T1000 (cell line): ENCODE data around the gene SP6.

ENCODE experiments used
- DNase-seq: peaks from one replicate; lab custom pipeline; 2025; ENCODE audit warnings: mixed read lengths; lab: John Stamatoyannopoulos, UW

The SP6 gene

GRCh38 chr17:47812146-47812920 lies 38.6 kb downstream of the SP6 start:
- no peak for DNase-seq

- DNase-seq, result no peak
Measured at GRCh38 chr17:47811709-47812108, 39.3 kb downstream of the SP6 start.

- no peak for DNase-seq
Measured at GRCh38 chr17:47810901-47811635, 39.9 kb downstream of the SP6 start.

GRCh38 chr17:47810200-47810821 lies 40.7 kb downstream of the SP6 start:
- peak; percentile 62 for DNase-seq

DNA sequence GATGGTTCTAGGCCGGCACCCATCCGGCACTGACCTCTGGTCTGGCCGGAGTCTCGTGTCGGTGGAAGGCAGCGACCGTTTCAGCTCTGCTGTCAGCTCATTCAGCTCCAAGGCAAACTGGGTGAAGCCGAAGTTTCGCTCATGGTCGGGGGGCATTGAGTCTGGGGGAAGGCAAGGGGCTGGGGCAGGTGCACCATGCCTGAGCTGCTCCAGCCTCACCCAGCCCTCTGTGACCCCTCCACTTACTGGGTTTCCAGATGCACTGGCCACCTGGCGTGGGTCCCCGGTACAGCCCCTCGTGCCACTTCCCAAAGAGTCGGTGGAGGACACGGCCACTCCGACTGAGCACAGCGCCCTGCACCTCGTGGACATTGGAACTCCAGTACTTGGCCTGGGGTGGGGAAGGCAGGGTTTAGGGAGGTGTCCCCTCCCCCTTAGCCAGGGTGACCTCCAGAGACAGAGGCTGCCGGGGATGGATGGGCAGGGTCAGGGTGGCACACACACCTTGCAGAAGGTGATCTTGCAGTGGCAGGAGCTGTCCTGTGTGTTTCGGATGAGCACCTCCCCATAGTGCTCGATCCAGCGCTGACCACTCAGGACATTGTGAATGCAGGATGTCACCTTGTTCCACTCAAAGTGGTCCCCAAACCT lies 42.0 kb downstream of the SP6 start:
- DNase-seq, result no peak

DNA sequence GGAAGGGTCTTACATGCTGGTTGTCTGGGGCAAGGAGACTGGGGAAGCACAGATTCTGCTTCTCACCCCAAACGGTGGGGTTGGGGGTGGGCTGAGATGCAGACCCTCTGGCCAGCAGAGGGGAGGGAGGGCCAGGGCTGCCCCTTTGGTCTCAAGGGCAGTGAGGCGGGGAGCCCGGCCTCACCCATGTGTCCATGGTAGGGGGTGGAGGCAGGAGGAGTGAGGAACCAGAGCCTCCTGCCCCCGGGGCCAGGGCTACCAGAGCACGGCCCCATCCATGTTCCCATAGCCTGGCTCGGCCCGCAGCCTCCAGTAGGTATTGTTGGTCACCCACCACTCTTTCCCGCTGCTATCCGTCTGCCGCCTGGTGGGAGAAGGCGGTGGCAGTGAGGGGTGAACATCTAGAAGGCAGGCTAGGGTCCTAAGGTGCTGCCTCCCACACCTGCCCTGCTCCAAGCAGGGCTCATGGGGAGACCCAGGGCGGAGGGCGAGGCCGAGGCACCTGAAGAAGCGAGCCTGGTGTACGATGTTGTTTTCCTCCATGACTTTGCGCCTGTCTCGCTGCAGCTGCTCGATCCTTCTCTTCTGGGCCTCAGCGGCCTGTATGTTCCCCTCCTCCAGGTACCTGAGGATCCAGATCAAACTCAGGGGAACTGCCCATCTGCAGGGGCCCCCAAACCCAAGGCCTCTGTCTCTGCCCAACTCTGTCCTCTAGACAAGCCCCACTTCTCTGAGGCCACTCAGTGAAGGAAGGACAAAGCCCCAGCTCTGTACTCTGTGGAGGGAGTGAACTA lies 42.7 kb downstream of the SP6 start:
- no peak for DNase-seq

DNA sequence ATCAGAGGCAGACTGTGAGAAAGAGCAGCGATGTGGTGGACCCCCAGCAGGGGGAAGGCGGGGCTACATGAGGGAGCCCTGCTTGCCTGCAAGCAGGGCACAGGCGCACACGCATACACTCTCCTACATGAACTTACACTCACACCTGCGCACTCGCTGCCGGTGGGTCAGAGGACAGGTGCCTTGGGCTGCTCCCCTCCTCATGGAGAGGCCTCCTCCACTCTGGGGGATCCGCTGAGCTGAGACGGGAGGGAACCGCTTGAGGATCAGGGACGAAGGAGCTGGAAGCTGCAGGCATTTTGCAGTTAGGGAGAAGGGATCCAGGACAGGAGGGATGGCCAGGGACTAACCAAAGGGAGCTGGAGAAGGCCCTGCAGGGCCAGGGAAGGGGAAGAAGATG lies 43.5 kb downstream of the SP6 start:
- DNase-seq, result no peak

GRCh38 chr17:47806913-47807255 lies 44.1 kb downstream of the SP6 start:
- no peak for DNase-seq

DNA sequence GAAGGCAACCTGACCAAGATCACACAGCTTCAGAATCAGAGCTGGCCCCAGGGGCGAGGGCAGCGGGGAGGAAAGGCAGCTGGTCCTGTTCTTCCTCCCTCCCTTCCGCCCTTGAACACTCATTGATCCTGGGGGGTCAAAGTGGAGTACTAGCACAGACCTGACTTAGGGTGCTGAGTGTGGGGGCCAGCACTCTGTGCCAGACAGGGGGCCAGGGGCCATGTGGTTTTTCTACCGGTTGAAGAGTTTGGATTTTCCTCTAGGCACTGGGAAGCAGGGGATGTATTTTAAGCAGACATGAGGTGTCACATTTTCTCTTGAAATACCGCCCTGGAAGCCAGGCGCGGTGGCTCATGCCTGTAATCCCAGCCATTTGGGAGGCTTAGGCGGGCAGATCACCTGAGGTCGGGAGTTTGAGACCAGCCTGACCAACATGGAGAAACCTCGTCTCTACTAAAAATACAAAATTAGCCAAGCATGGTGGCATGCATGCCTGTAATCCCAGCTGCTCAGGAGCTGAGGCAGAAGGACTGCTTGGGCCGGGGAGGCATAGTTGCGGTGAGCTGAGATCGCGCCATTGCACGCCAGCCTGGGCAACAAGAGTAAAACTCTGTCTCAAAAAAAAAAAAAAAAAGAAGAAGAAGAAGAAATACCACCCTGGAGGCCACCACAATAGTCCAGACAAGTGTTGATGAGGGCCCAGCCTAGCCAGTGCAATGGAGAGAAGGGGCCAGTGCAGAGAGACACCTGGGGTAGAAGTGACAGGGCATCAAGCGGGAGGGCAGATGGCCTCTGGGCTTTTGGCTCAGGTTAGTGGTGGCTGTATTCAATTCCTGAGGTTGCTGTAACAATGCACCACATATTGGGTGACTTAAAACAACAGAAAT lies 44.7 kb downstream of the SP6 start:
- DNase-seq, result no peak

DNA sequence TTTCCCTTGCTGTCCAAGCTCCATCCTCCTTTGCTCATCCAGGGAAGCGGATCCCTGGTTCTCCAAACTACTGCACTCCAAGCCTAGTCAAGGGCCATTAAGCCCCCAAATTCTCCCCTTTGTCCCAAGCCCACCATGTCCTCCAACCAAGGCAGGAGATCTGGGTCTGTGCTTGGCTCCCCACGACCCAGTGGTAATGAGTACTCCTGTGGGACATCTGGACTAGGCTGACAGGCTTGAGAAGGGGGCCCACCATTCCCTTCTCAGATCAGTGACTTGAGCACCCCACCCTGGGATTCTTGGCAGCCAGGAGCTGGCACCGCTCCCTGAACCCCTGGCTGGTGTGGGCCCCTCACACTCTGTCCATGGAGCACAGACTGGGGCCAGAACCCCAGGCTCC lies 46.5 kb downstream of the SP6 start:
- no peak for DNase-seq

DNA sequence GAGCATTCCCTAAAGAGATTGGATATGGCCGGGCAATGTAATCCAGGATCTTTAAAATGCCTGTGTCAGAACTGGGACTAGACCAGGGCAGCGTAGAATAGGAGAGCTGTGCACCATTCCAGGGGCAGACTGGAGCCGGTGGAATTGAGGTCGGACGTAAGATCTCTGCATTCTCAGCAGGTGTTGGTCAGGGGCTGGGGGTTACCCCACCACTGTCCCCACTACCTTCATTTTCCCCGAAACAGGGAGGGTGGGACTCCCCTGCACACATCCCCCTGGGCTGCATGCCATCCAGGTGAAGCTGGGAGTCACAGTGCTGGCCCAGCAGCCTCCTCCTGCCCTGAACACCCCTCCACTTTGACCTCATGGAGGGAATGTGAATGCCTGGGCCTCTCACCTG lies 47.2 kb downstream of the SP6 start:
- no peak for DNase-seq

DNA sequence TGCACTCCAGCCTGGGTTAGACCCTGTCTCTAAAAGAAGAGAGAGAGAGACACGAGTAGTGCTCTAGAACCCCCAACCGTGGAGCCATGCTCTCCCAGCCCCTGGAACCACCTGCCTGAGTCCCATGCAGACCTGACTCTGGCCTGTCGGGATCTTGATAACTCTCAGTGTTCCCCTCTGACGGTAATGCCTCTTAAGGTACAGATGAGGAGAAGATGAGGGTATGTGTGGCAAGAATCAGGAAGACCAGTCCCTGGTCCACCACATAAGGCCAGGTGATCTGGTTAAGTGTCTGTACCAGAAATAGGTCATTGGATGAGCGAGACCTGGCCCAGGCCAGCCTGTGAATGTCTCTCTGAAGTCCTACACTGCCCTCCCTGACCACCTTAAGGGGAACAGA lies 47.8 kb downstream of the SP6 start:
- no peak for DNase-seq

GRCh38 chr17:47802341-47803022 lies 48.5 kb downstream of the SP6 start:
- DNase-seq, result peak; percentile 16

GRCh38 chr17:47801906-47802305 lies 49.1 kb downstream of the SP6 start:
- DNase-seq, result no peak

- no peak for DNase-seq
Measured at GRCh38 chr17:47801176-47801765, 49.7 kb downstream of the SP6 start.

- DNase-seq, result no peak
Measured at GRCh38 chr17:47800686-47801085, 50.3 kb downstream of the SP6 start.

- no peak for DNase-seq
Measured at GRCh38 chr17:47797797-47798196, 53.2 kb downstream of the SP6 start.
